IMR-90 (cell line): Measurements from ENCODE around the gene RIMS4. TPM values are rescaled to one million over a fixed set of nuclear protein-coding genes. Genes with fewer than 3 reads are reported as not detected.

ENCODE experiments used
- ATAC-seq: fragments of 200-7000 bp; cut with Tn5 transposase; 2 replicates; pipeline ENCODE4 v1.9.1; 2020; ENCODE audit warnings: low read depth, mild to moderate bottlenecking, moderate library complexity
- BruUV-seq: library from RNA; stranded (reverse); fragments of 400-500 nt; replicated peaks from 2 replicates; lab custom pipeline; 2021; lab: Mats Ljungman, UMichigan
- CTCF ChIA-PET: fragments of 300-600 bp; formaldehyde crosslinking; extraction: SDS; loops from one replicate; lab custom pipeline; 2021; ENCODE audit warnings: antibody characterized with exemption; lab: Yijun Ruan, JAX
- POLR2A ChIA-PET: fragments of 300-600 bp; sonication (Branson Sonifier 250); formaldehyde crosslinking; loops from one replicate; lab custom pipeline; 2022; ENCODE audit warnings: antibody characterized with exemption; ENCODE audit not compliant: unreplicated experiment; lab: Charles Lee
- DNase-seq: peaks from one replicate; pipeline ENCODE4 v3.0.0; 2013
- H2AFZ ChIP-seq: replicated peaks from 2 replicates; pipeline ENCODE3; 2013; ENCODE audit warnings: low read length, mild to moderate bottlenecking; ENCODE audit not compliant: poor library complexity
- H2AK5ac ChIP-seq: 2 replicates; pipeline ENCODE4 v1.6.1; 2013; ENCODE audit warnings: low read depth, low read length, inconsistent platforms
- H2AK9ac ChIP-seq: replicated peaks from 2 replicates; pipeline ENCODE3; 2013; ENCODE audit warnings: mild to moderate bottlenecking, low read depth, low read length, moderate library complexity; ENCODE audit not compliant: poor library complexity
- H2BK120ac ChIP-seq: 2 replicates; pipeline ENCODE4 v1.6.1; 2013; ENCODE audit warnings: low read depth, low read length, inconsistent platforms
- H2BK15ac ChIP-seq: 3 replicates; pipeline ENCODE4 v1.6.1; 2013; ENCODE audit warnings: low read depth, low read length, inconsistent platforms
- H2BK20ac ChIP-seq: 2 replicates; pipeline ENCODE4 v1.6.1; 2013; ENCODE audit warnings: low read depth, mild to moderate bottlenecking, inconsistent platforms, low read length, moderate library complexity
- H2BK5ac ChIP-seq: 2 replicates; pipeline ENCODE4 v1.6.1; 2013; ENCODE audit warnings: mild to moderate bottlenecking, low read depth, low read length, inconsistent platforms; ENCODE audit not compliant: poor library complexity, severe bottlenecking
- H3K14ac ChIP-seq: replicated peaks from 2 replicates; pipeline ENCODE4 v1.6.1; 2013; ENCODE audit warnings: low read depth, low read length, inconsistent platforms
- H3K18ac ChIP-seq: 2 replicates; pipeline ENCODE4 v1.6.1; 2013; ENCODE audit warnings: low read depth, low read length, control low read depth
- H3K23ac ChIP-seq: 2 replicates; pipeline ENCODE4 v1.6.1; 2013; ENCODE audit warnings: low read depth, low read length, inconsistent platforms
- H3K27ac ChIP-seq: 2 replicates; pipeline ENCODE4 v1.5.1; 2013; ENCODE audit warnings: mild to moderate bottlenecking, control low read depth, low read length; ENCODE audit not compliant: insufficient read depth
- H3K27me3 ChIP-seq: 2 replicates; pipeline ENCODE4 v1.6.1; 2013; ENCODE audit warnings: low read length; ENCODE audit not compliant: control insufficient read depth, insufficient read depth
- H3K36me3 ChIP-seq: 2 replicates; pipeline ENCODE4 v1.6.1; 2013; ENCODE audit warnings: low read length, mixed read lengths; ENCODE audit not compliant: control insufficient read depth, insufficient read depth
- H3K4ac ChIP-seq: 2 replicates; pipeline ENCODE4 v1.6.1; 2013; ENCODE audit warnings: low read depth, low read length, inconsistent platforms
- H3K4me1 ChIP-seq: 2 replicates; pipeline ENCODE4 v1.6.1; 2013; ENCODE audit warnings: low read length, mixed read lengths; ENCODE audit not compliant: control insufficient read depth, insufficient read depth
- H3K4me2 ChIP-seq: 2 replicates; pipeline ENCODE4 v1.6.1; 2013; ENCODE audit warnings: low read depth, mild to moderate bottlenecking, control low read depth, low read length, moderate library complexity
- H3K4me3 ChIP-seq: 2 replicates; pipeline ENCODE4 v1.5.1; 2013; ENCODE audit warnings: low read depth, mild to moderate bottlenecking, control low read depth, low read length, moderate library complexity; ENCODE audit not compliant: insufficient read depth
- H3K56ac ChIP-seq: 2 replicates; pipeline ENCODE4 v1.6.1; 2013; ENCODE audit warnings: low read length, inconsistent platforms; ENCODE audit not compliant: insufficient read depth; ENCODE audit errors: extremely low read depth
- H3K79me1 ChIP-seq, 2 experiments: 2 replicates each; pipeline ENCODE4 v1.6.1; 2013; ENCODE audit warnings: low read length in 2 of 2, inconsistent platforms in 1 of 2, low read depth in 1 of 2
- H3K9ac ChIP-seq: 2 replicates; pipeline ENCODE4 v1.6.1; 2013; ENCODE audit warnings: low read depth, low read length, control low read depth
- H3K9me1 ChIP-seq: 2 replicates; pipeline ENCODE4 v1.6.1; 2013; ENCODE audit warnings: low read length, inconsistent platforms; ENCODE audit not compliant: insufficient read depth
- H3K9me3 ChIP-seq: 2 replicates; pipeline ENCODE4 v1.6.1; 2013; ENCODE audit warnings: low read length; ENCODE audit not compliant: control insufficient read depth, insufficient read depth
- H4K20me1 ChIP-seq: 2 replicates; pipeline ENCODE4 v1.6.1; 2013; ENCODE audit warnings: low read length, inconsistent platforms; ENCODE audit not compliant: insufficient read depth
- H4K5ac ChIP-seq: 2 replicates; pipeline ENCODE4 v1.6.1; 2013; ENCODE audit warnings: mild to moderate bottlenecking, low read depth, low read length, control low read depth
- H4K8ac ChIP-seq, 2 experiments: 2 replicates each; pipeline ENCODE4 v1.6.1; 2013; ENCODE audit warnings: low read depth in 2 of 2, low read length in 2 of 2, control low read depth in 1 of 2, inconsistent platforms in 1 of 2
- H4K91ac ChIP-seq: 2 replicates; pipeline ENCODE4 v1.6.1; 2013; ENCODE audit warnings: low read depth, low read length, inconsistent platforms; ENCODE audit not compliant: insufficient read depth
- BHLHE40 ChIP-seq: fragments of 150-350 bp; IDR thresholded peaks from 2 replicates; pipeline ENCODE4 v1.6.1; 2016; ENCODE audit warnings: mild to moderate bottlenecking, low read depth, low read length
- CEBPB ChIP-seq: IDR thresholded peaks from 2 replicates; pipeline ENCODE4 v1.6.1; 2012; ENCODE audit warnings: low read depth, low read length, improper control_type of control experiment
- CHD1 ChIP-seq: IDR thresholded peaks from 2 replicates; pipeline ENCODE4 v1.6.1; 2012; ENCODE audit warnings: low read depth, low read length, improper control_type of control experiment
- CTCF ChIP-seq: conservative IDR thresholded peaks from 2 replicates; pipeline ENCODE4 v1.5.1; 2012; ENCODE audit warnings: mild to moderate bottlenecking, low read depth, low read length, improper control_type of control experiment
- ELK1 ChIP-seq: fragments of 150-350 bp; IDR thresholded peaks from 2 replicates; pipeline ENCODE4 v1.6.1; 2016; ENCODE audit warnings: low read depth, mild to moderate bottlenecking, low read length, moderate library complexity, borderline replicate concordance
- FOS ChIP-seq: fragments of 150-350 bp; IDR thresholded peaks from 2 replicates; pipeline ENCODE4 v1.6.1; 2016; ENCODE audit warnings: low read depth, low read length
- MAFK ChIP-seq: IDR thresholded peaks from 2 replicates; pipeline ENCODE4 v1.6.1; 2012; ENCODE audit warnings: low read depth, low read length, improper control_type of control experiment
- MAZ ChIP-seq: IDR thresholded peaks from 2 replicates; pipeline ENCODE4 v1.6.1; 2012; ENCODE audit warnings: low read depth, mild to moderate bottlenecking, low read length, improper control_type of control experiment, moderate library complexity, borderline replicate concordance
- MXI1 ChIP-seq: IDR thresholded peaks from 2 replicates; pipeline ENCODE4 v1.6.1; 2012; ENCODE audit warnings: low read depth, mild to moderate bottlenecking, low read length, moderate library complexity, borderline replicate concordance
- NFE2L2 ChIP-seq: fragments of 150-350 bp; IDR thresholded peaks from 2 replicates; pipeline ENCODE4 v1.6.1; 2016; ENCODE audit warnings: low read depth, mild to moderate bottlenecking, low read length
- POLR2A ChIP-seq: IDR thresholded peaks from 2 replicates; pipeline ENCODE4 v1.6.1; 2012; ENCODE audit warnings: mild to moderate bottlenecking, low read depth, low read length
- RAD21 ChIP-seq: IDR thresholded peaks from 2 replicates; pipeline ENCODE4 v1.6.1; 2012; ENCODE audit warnings: low read length, improper control_type of control experiment
- RCOR1 ChIP-seq: IDR thresholded peaks from 2 replicates; pipeline ENCODE4 v1.6.1; 2012; ENCODE audit warnings: mild to moderate bottlenecking, low read length, improper control_type of control experiment; ENCODE audit not compliant: insufficient replicate concordance
- RFX5 ChIP-seq: IDR thresholded peaks from 2 replicates; pipeline ENCODE4 v1.8.0; 2012; ENCODE audit warnings: low read depth, mild to moderate bottlenecking, low read length, moderate library complexity
- SMC3 ChIP-seq: fragments of 150-350 bp; IDR thresholded peaks from 2 replicates; pipeline ENCODE4 v1.6.1; 2016; ENCODE audit warnings: low read depth, mild to moderate bottlenecking, antibody characterized with exemption, low read length, moderate library complexity
- USF2 ChIP-seq: fragments of 150-350 bp; IDR thresholded peaks from 2 replicates; pipeline ENCODE4 v1.6.1; 2017; ENCODE audit warnings: mild to moderate bottlenecking, antibody characterized with exemption, low read length, low read depth
- WGBS, 2 experiments: methylation state at CpG; one replicate each; pipeline versions ENCODE4 v1.1.5 to v1.1.7; 2013; ENCODE audit warnings: missing lambda C conversion rate in 2 of 2; ENCODE audit not compliant: insufficient read length in 1 of 2; ENCODE audit errors: extremely low coverage in 2 of 2; 5-methylcytosine and 5-hydroxymethylcytosine counted together
- dilution Hi-C: fragments of 300-500 bp; cut with HindIII; formaldehyde crosslinking; loops from one replicate; pipeline ENCODE4 v1.14.3; 2018; ENCODE audit warnings: low sequenced_read_pairs; ENCODE audit not compliant: unreplicated experiment
- in situ Hi-C: fragments of 300-500 bp; cut with MboI; formaldehyde crosslinking; loops from 3 replicates; pipeline ENCODE4 v1.14.3; 2019; ENCODE audit warnings: low sequenced_read_pairs, inconsistent platforms, mixed read lengths
- intact Hi-C: fragments of 100-400 bp; cut with micrococcal nuclease; formaldehyde crosslinking; loops from 2 replicates; pipeline ENCODE4 v1.10.0; 2022
- polyA plus RNA-seq, 3 experiments: library from polyadenylated mRNA; depleted of rRNA; stranded (reverse); fragments of >200 nt; gene quantifications; 2 replicates each; pipeline ENCODE4 v1.2.3, GENCODE V29; 2012; ENCODE audit warnings: low replicate concordance in 1 of 3
- total RNA-seq: library from RNA; depleted of rRNA; stranded (reverse); fragments of >200 nt; gene quantifications from 2 replicates; pipeline ENCODE4 v1.2.3, GENCODE V29; 2012

RIMS4 gene
- total and polyA plus RNA-seq, 2 of the 4 experiments (the other 2 are of a cell fraction): not detected

- WGBS, 2 experiments: 52% methylated on average over 3 of the region's 3 CpGs; no CpG with 5 or more reads in 1 of the 2 experiments
- DNase-seq: no peak
- Histone ChIP-seq H2BK20ac (no peak overlapping the region), H3K4me2 (no peak overlapping the region), H3K9me1 (peaks cover 4% of the 10 kb centered on the region; the same call in 1 of the 2 replicates), H3K9ac (no peak overlapping the region), H3K9me3 (no peaks in the 10 kb centered on the region), H4K91ac (no peak overlapping the region), H3K27ac (no peak overlapping the region), H4K20me1 (no peaks in the 10 kb centered on the region), H3K4me3 (no peak overlapping the region), H3K4ac (no peak overlapping the region), H3K27me3 (peaks cover 35% of the 10 kb centered on the region), H3K79me1 (no peaks in the 10 kb centered on the region), H2AK9ac (no peak overlapping the region), H3K18ac (no peak overlapping the region), H4K5ac (no peak overlapping the region), H2AFZ (no peak overlapping the region), H2AK5ac (no peak overlapping the region), H3K23ac (no peak overlapping the region), H3K36me3 (no peaks in the 10 kb centered on the region), H4K8ac (no peak overlapping the region), H2BK5ac (no peak overlapping the region), H2BK120ac (no peak overlapping the region), H3K4me1 (no peaks in the 10 kb centered on the region), H3K56ac (no peak overlapping the region), H2BK15ac (no peak overlapping the region), H3K14ac (no peak overlapping the region)
- in situ Hi-C loops: no loop called here
- TF ChIP-seq CTCF: no peak
- TF ChIP-seq NFE2L2: no peak
- TF ChIP-seq BHLHE40: no peak
- TF ChIP-seq MAFK: no peak
- no peak for TF ChIP-seq MXI1
- TF ChIP-seq ELK1: no peak
- TF ChIP-seq FOS: no peak
- TF ChIP-seq CEBPB: no peak
- no peak for TF ChIP-seq RAD21
- no peak for TF ChIP-seq RFX5
- TF ChIP-seq RCOR1: no peak
- no peak for TF ChIP-seq USF2
- no peak for TF ChIP-seq MAZ
- TF ChIP-seq POLR2A: no peak
- TF ChIP-seq SMC3: no peak
- TF ChIP-seq CHD1: no peak
- no TSS peak for BruUV-seq
- intact Hi-C loops: no loop called here
- no peak for ATAC-seq
- dilution Hi-C loops: no loop called here
- CTCF ChIA-PET: no interaction called here
- POLR2A ChIA-PET: interaction anchor here (0.6 kb wide), 1 partner anchor 119 kb away, joined by 3 read pairs; no protein-coding TSS in a partner anchor
Observed at GRCh38 chr20:44761423-44761822, 48.9 kb downstream of the RIMS4 start.
